SK-N-MC (cell line): ENCODE results near the gene GALNTL6.

Source experiments
- EZH2 ChIP-seq: fragments of 200-600 bp; sonication (generic); IDR thresholded peaks from one replicate; pipeline ENCODE4 v1.6.1; 2017; ENCODE audit warnings: antibody characterized with exemption
- FOXP2 ChIP-seq: optimal IDR thresholded peaks from 2 replicates; pipeline ENCODE3; 2011; ENCODE audit warnings: mild to moderate bottlenecking, moderate library complexity; ENCODE audit not compliant: insufficient read depth; ENCODE audit errors: extremely low read length, control extremely low read depth
- POLR2AphosphoS5 ChIP-seq: IDR thresholded peaks from 2 replicates; pipeline ENCODE4 v1.6.1; 2012; ENCODE audit warnings: mild to moderate bottlenecking, low read depth, low read length, borderline replicate concordance

- no peak for TF ChIP-seq EZH2
- TF ChIP-seq FOXP2, result no peak
- TF ChIP-seq POLR2AphosphoS5, result no peak
These were observed 1038.3 kb downstream of the GALNTL6 start for GRCh38 chr4:172851534-172851933.
